ENCODE measurements around the gene C17orf113.

- no peak for TF ChIP-seq CTCF (IDR thresholded peaks at IDR 0.05)
- TF ChIP-seq POLR2A (IDR thresholded peaks at IDR 0.05): peak in 1 of 4 donors; percentile 2
- TF ChIP-seq EP300 (IDR thresholded peaks at IDR 0.05): no peak
These were observed 25.2 kb downstream of the C17orf113 start for GRCh38 chr17:42025191-42025579.
